K562 (cell line): Measurements from ENCODE around the gene TEX35. TPM values are rescaled to one million over a fixed set of nuclear protein-coding genes. Genes with fewer than 3 reads are reported as not detected.

ENCODE experiments used
- BHLHE40 ChIP-seq: IDR thresholded peaks from 2 replicates; pipeline ENCODE4 v1.6.1; 2011; ENCODE audit warnings: low read length, improper control_type of control experiment
- CSDE1 ChIP-seq, 2 experiments: fragments of 450-650 bp; IDR thresholded peaks; 2 replicates each; pipeline ENCODE4 v1.6.1; 2016; ENCODE audit warnings: mild to moderate bottlenecking in 1 of 2
- GATAD2B ChIP-seq: fragments of 450-650 bp; IDR thresholded peaks from 2 replicates; pipeline ENCODE4 v1.6.1; 2017; ENCODE audit warnings: mild to moderate bottlenecking, borderline replicate concordance
- HIVEP1 ChIP-seq: fragments of 250-450 bp; sonication (Bioruptor Pico); IDR thresholded peaks from 2 replicates; pipeline ENCODE4 v1.4.0; 2020; ENCODE audit warnings: mild to moderate bottlenecking
- KDM1A ChIP-seq, 2 experiments: fragments of 450-650 bp; IDR thresholded peaks; 2 replicates each; pipeline ENCODE4 v1.6.1; 2016; ENCODE audit warnings: mild to moderate bottlenecking in 2 of 2
- PCBP2 ChIP-seq: fragments of 200-400 bp; formaldehyde crosslinking; IDR thresholded peaks from 2 replicates; pipeline ENCODE4 v1.6.1; 2018; ENCODE audit warnings: low read length, low read depth, mild to moderate bottlenecking, moderate library complexity; ENCODE audit not compliant: poor library complexity, severe bottlenecking
- RBM25 ChIP-seq: fragments of 200-400 bp; formaldehyde crosslinking; IDR thresholded peaks from 2 replicates; pipeline ENCODE4 v1.6.1; 2018; ENCODE audit warnings: low read length, low read depth, moderate library complexity; ENCODE audit not compliant: severe bottlenecking
- TSHZ1 ChIP-seq: fragments of 250-450 bp; sonication (Bioruptor Pico); IDR thresholded peaks from 2 replicates; pipeline ENCODE4 v1.4.0; 2020; ENCODE audit warnings: mild to moderate bottlenecking, moderate library complexity
- UBTF ChIP-seq, 2 experiments: IDR thresholded peaks; 2 replicates each; pipeline ENCODE4 v1.6.1; 2012; ENCODE audit warnings: improper control_type of control experiment in 2 of 2, low read depth in 2 of 2, low read length in 2 of 2, borderline replicate concordance in 1 of 2
- ZNF696 ChIP-seq: fragments of 250-450 bp; sonication (Bioruptor Pico); conservative IDR thresholded peaks from 2 replicates; pipeline ENCODE4 v1.4.0; 2020; ENCODE audit warnings: mild to moderate bottlenecking, moderate library complexity
- polyA plus RNA-seq, 8 experiments: library from polyadenylated mRNA; depleted of rRNA in 4 of 8; stranded (reverse) in 5 of 8; unstranded in 3 of 8; fragments of >200 nt; fragmentation: Nextera tagmentation in 2 of 8; fragmentation: Illumina TruSeq in 1 of 8; extraction: Ambion mirVana in 2 of 8; extraction: Trizol in 1 of 8; gene quantifications; 2 replicates each; pipeline versions ENCODE4 v1.2.1 to v1.2.3, GENCODE V29; 2011 to 2014; ENCODE audit warnings: inconsistent platforms in 1 of 8, missing spikeins in 1 of 8
- total RNA-seq, 7 experiments: library from RNA; depleted of rRNA in 6 of 7; stranded (reverse); fragments of >200 nt in 6 of 7; fragmentation: Illumina TruSeq in 2 of 7; extraction: Trizol in 2 of 7; gene quantifications; 2 replicates each; pipeline versions ENCODE4 v1.2.1 to v1.2.3, GENCODE V29; 2011 to 2021; ENCODE audit warnings: low replicate concordance in 1 of 7
- TF ChIP-seq, protein P1 (sequence below): fragments of 250-450 bp; sonication (Bioruptor Pico); IDR thresholded peaks from 2 replicates; pipeline ENCODE4 v1.4.0; 2020

Gene TEX35
- total and polyA plus RNA-seq, 9 of the 15 experiments (the other 6 are each of a cell fraction or from before 2014, with no cell fraction given), result not detected

GRCh38 chr1:178539291-178539690 lies 26.4 kb downstream of the TEX35 start (continued):
- TF ChIP-seq UBTF (IDR thresholded peaks at IDR 0.05; ENCODE audit: borderline replicate concordance in 1 of 2, low read depth in 2 of 2, low read length in 2 of 2), result no peak
- TF ChIP-seq CSDE1 (IDR thresholded peaks at IDR 0.05), result no peak
- TF ChIP-seq PCBP2, result no peak
- no peak for TF ChIP-seq GATAD2B
- TF ChIP-seq TSHZ1 (CRISPR knock-in tag), result no peak
- TF ChIP-seq HIVEP1 (CRISPR knock-in tag), result no peak
- TF ChIP-seq KDM1A (IDR thresholded peaks at IDR 0.05), result no peak
- TF ChIP-seq BHLHE40, result no peak
- TF ChIP-seq RBM25, result no peak
- no peak for TF ChIP-seq ZNF696 (CRISPR knock-in tag)
- TF ChIP-seq, protein P1, sequence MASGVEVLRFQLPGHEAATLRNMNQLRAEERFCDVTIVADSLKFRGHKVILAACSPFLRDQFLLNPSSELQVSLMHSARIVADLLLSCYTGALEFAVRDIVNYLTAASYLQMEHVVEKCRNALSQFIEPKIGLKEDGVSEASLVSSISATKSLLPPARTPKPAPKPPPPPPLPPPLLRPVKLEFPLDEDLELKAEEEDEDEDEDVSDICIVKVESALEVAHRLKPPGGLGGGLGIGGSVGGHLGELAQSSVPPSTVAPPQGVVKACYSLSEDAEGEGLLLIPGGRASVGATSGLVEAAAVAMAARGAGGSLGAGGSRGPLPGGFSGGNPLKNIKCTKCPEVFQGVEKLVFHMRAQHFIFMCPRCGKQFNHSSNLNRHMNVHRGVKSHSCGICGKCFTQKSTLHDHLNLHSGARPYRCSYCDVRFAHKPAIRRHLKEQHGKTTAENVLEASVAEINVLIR (CRISPR knock-in tag), result no peak
- TF ChIP-seq, all 486 proteins: peak for 0
